Transverse colon (tissue), 3 donors: ENCODE data around the gene FGD5.

Experiments used
- EP300 ChIP-seq: sonication (generic); formaldehyde crosslinking; IDR thresholded peaks from one replicate; pipeline ENCODE4 v1.6.1; 2017; ENCODE audit warnings: antibody characterized with exemption, low read depth
- TF ChIP-seq, protein P1 (sequence below), 5 experiments: fragments of 200-600 bp in 3 of 5; fragments of 450-650 bp in 2 of 5; sonication (generic) in 3 of 5; IDR thresholded peaks; 1 replicate in 2 of 5; 2 replicates in 3 of 5; pipeline ENCODE4 v1.5.1; 2016 to 2017; ENCODE audit warnings: antibody characterized with exemption in 5 of 5, inconsistent platforms in 3 of 5, mild to moderate bottlenecking in 2 of 5, moderate library complexity in 1 of 5

DNA sequence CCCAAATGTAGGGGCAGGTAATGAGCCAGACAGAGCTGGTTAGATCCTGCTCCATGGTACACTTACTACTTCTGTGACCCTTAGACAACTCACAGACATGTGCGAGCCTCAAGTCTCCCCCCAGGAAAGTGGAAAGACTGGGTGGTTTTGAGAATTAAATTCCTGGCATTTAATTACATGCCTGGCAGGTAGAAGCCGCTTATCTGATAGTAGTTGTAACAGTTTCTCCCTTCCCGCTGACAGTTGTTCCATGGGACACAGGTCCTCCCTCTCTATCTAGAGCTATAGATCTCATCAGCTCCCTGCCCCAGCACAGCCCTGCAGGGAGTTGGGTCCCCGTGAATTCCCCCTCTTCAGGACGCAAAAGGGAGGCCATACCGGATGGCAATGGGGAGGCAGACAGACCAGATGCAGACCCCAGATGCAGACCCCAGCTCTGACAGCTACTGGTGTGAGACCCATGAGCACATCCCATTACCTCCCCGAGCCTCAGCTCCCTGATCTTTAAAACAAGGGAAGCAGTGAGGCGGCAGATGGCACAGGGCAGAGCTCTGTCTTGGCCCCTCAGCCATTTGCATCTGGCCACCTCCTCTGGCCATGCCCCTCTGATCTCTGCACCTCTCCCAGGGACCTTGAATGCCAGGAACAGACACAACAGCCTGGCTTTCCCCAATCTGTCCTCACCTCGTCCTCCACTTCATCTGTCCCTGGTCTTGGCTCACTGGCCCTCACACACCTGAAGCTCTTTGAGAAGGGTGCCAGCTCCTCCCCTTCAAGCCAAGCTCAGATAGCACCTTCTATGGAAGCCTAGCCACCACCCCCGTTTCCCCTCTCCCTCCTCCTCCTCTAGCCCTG lies 94.5 kb downstream of the FGD5 start:
- TF ChIP-seq, protein P1, sequence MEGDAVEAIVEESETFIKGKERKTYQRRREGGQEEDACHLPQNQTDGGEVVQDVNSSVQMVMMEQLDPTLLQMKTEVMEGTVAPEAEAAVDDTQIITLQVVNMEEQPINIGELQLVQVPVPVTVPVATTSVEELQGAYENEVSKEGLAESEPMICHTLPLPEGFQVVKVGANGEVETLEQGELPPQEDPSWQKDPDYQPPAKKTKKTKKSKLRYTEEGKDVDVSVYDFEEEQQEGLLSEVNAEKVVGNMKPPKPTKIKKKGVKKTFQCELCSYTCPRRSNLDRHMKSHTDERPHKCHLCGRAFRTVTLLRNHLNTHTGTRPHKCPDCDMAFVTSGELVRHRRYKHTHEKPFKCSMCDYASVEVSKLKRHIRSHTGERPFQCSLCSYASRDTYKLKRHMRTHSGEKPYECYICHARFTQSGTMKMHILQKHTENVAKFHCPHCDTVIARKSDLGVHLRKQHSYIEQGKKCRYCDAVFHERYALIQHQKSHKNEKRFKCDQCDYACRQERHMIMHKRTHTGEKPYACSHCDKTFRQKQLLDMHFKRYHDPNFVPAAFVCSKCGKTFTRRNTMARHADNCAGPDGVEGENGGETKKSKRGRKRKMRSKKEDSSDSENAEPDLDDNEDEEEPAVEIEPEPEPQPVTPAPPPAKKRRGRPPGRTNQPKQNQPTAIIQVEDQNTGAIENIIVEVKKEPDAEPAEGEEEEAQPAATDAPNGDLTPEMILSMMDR (IDR thresholded peaks at IDR 0.05): no peak
- TF ChIP-seq EP300: no peak
